GM12865 (cell line): ENCODE results near the gene HAP1.
"Not testable (repeated sequence)": the region's sequence is repeated elsewhere in the genome, so short reads cannot be mapped to it uniquely, and the experiment has no call there.

Experiments used
- DNase-seq: peaks from one replicate; pipeline ENCODE4 v3.0.0; 2010; ENCODE audit warnings: low read depth
- H3K4me3 ChIP-seq: 2 replicates; pipeline ENCODE4 v1.5.1; 2011; ENCODE audit warnings: mild to moderate bottlenecking, low read depth, low read length, control low read depth
- CTCF ChIP-seq: IDR thresholded peaks from 2 replicates; pipeline ENCODE4 v1.5.1; 2011; ENCODE audit warnings: low read length, control low read depth, low read depth, inconsistent platforms; ENCODE audit not compliant: insufficient read depth; ENCODE audit errors: missing control alignments

HAP1 gene

GRCh38 chr17:41734139-41734948 lies at the start of gene HAP1:
Gene HAP1 (minus strand): TSS chr17:41734643. CDS start chr17:41734634, 9 bp downstream.
- H3K4me3 ChIP-seq, result no peak within 1 kb of the TSS
- TF ChIP-seq CTCF, result no peak
- no peak for DNase-seq

GRCh38 chr17:41782142-41782541 lies 47.7 kb upstream of the HAP1 start:
- no peak for DNase-seq
- TF ChIP-seq CTCF, result no peak

GRCh38 chr17:41781404-41782110 lies 47.1 kb upstream of the HAP1 start:
- DNase-seq, result no peak
- no peak overlapping the region for H3K4me3 ChIP-seq
- no peak for TF ChIP-seq CTCF

More at GRCh38 chr17:41782142-41782541, 47.7 kb upstream of the HAP1 start:
- no peak overlapping the region for H3K4me3 ChIP-seq

- no peak for DNase-seq
- no peak overlapping the region for H3K4me3 ChIP-seq
- no peak for TF ChIP-seq CTCF
Observed at GRCh38 chr17:41779954-41780353, 45.5 kb upstream of the HAP1 start.

GRCh38 chr17:41777574-41778188 lies 43.2 kb upstream of the HAP1 start:
- H3K4me3 ChIP-seq, result no peak overlapping the region
- no peak for DNase-seq
- no peak for TF ChIP-seq CTCF

- no peak overlapping the region for H3K4me3 ChIP-seq
- no peak for DNase-seq
- TF ChIP-seq CTCF, result no peak
Observed at GRCh38 chr17:41777157-41777573, 42.7 kb upstream of the HAP1 start.

GRCh38 chr17:41776262-41776900 lies 41.9 kb upstream of the HAP1 start:
- DNase-seq, H3K4me3 ChIP-seq: not testable (repeated sequence)
